Pulmonary artery endothelial cell (primary cell): ENCODE measurements around the gene ZIC5. TPM values are rescaled to one million over a fixed set of nuclear protein-coding genes. Genes with fewer than 3 reads are reported as not detected.

Experiments used
- DNase-seq: peaks from one replicate; pipeline ENCODE4 v3.0.0-alpha.2; 2011; ENCODE audit warnings: low read depth, low spot score
- total RNA-seq: library from RNA; depleted of rRNA; stranded (reverse); fragments of >200 nt; gene quantifications from 2 replicates; pipeline ENCODE4 v1.2.3, GENCODE V29; 2014

The ZIC5 gene
- not detected in 2 replicates for total RNA-seq

GRCh38 chr13:99971576-99972189 is at the start of gene ZIC5:
ZIC5 (minus strand) TSS chr13:99971767; CDS start chr13:99971603, 164 bp downstream.
- no peak for DNase-seq

- DNase-seq, result no peak
Measured at GRCh38 chr13:100019780-100020356, 48.3 kb upstream of the ZIC5 start.

GRCh38 chr13:100014621-100015020 is 43.1 kb upstream of the ZIC5 start:
- no peak for DNase-seq

DNA sequence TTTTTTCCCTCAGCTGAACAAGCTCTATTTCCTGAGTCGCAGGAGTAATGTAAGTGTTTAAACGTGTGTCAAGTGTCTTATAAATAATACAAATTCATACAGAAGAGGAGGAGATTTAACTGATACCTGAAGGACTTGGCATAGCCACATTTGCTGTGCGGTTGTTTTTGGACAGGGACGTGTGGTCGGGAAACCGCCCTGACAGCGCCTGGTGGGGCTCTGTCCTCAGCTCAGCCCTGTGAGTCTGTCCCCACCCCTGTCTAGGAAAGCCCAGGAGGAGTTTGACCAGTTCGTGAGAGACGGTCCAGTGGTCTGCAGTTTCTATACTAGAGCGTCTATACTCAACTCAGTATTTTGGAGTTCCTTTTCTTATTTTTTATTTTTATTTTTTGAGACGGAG is 26.7 kb upstream of the ZIC5 start:
- no peak for DNase-seq

DNA sequence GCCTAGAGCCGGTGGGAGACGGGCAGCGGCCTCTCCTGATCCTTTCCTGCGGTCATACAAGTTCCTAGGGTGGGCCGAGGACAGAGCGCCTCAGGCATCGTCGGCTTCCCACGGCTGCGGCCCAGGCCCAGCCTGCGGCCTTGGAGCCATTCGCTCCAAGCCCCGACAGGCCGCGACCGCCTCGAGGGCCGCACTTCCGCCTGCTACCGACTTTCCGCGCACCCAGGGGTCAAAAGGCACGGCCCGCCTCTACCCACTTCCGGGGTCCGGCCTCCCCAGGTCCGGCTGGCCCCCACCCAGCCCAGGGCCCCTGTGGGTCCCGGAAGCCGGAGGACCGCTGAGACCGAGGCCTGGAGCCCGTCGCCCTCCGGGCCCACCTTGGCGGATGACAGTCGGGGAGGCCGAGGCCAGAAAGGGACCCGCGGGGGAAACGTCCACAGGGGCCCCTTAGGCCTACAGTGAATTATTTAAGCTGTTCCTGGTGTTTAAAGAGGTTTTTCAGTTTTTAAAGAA is 26.2 kb upstream of the ZIC5 start:
- no peak for DNase-seq

- DNase-seq, result no peak
Measured at GRCh38 chr13:99996381-99996973, 24.9 kb upstream of the ZIC5 start.

GRCh38 chr13:99995589-99996380 is 24.2 kb upstream of the ZIC5 start:
- no peak for DNase-seq

DNA sequence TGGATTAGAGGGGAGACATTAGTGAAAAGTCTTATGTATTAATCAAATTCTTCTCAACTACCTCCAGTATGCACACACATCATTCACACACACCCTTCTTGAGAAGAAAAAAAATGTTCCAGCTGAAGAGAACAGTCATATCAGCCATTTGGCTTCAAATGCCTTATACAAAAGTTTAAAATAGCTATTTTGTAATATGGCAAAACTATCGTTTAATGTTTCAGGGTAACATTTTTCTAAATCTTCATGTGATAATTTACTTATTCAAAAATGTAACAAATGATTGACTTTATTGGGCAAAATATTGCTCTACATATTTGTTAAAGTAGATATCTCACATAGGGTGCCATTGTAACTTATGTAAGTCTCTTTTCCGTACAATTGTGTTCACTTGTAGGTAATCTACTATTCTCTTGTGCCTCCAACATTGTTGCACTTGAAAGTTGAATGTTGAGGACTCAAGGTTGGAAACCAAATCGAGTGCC is 23.6 kb upstream of the ZIC5 start:
- no peak for DNase-seq

- DNase-seq, result no peak
Measured at GRCh38 chr13:99994638-99995020, 23.1 kb upstream of the ZIC5 start.

DNA sequence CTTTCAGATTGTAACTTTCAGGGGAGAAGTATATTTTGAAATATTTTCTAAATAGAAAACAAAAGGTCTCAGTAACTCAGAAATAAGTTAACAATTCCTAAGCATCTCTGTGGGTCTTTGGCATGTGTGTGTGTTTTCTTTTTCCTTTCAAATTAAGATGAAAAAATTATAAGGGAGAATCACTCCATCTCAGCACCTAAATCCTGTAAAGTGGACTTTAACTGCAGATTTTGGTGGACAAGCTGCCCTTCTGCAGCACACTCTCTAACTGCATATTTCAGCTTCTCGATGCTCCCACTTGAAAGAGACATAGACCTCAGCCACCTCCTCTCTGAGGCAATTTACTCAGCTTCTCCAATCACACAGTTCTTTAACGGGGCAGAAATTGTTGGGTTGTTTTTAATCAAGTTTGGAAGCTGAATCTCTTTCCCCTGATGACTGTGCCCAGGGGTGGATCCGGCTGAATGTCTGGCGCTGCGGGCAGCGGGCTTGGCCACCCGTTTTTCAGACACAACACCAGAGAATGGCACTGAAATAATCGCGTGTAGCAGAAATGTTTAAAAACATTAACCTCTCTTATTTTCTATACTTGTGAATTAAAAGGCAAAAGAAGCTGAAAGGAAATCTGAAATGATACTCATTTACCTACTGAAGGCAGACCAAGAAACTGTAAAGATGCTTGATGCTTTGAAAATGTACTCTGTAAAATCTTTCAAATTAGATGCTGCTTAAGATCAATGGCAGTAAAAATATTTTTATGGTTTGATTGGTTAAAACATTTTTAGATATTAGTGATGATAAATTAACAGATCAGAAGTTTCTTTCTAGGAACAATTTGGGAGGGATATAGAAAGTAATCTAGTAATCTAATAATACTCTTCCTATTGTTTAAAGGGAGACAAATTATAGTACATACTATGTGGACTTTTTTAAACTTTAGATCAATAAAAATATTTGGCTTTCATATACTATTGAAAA is 22.4 kb upstream of the ZIC5 start:
- no peak for DNase-seq

DNA sequence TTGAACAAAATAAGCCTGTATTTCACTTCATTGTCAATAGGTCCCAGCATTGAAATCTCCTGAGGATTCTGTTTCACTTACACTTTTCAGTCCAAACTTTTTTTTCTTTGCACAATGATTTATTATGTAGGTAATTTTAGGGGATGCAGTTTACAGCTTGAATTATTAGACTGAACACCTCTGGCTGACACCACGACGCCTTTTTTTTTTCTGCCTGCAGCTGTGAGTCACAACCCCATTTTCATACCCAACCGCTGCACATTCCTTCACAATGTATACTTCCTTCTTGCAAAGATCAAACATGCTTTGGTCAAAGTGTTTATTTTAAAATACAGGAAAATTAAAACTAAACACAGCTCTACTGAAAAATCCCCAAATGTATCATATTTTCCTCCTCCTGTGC is 21.4 kb upstream of the ZIC5 start:
- DNase-seq, result no peak

- no peak for DNase-seq
Measured at GRCh38 chr13:99991828-99992775, 20.5 kb upstream of the ZIC5 start.

DNA sequence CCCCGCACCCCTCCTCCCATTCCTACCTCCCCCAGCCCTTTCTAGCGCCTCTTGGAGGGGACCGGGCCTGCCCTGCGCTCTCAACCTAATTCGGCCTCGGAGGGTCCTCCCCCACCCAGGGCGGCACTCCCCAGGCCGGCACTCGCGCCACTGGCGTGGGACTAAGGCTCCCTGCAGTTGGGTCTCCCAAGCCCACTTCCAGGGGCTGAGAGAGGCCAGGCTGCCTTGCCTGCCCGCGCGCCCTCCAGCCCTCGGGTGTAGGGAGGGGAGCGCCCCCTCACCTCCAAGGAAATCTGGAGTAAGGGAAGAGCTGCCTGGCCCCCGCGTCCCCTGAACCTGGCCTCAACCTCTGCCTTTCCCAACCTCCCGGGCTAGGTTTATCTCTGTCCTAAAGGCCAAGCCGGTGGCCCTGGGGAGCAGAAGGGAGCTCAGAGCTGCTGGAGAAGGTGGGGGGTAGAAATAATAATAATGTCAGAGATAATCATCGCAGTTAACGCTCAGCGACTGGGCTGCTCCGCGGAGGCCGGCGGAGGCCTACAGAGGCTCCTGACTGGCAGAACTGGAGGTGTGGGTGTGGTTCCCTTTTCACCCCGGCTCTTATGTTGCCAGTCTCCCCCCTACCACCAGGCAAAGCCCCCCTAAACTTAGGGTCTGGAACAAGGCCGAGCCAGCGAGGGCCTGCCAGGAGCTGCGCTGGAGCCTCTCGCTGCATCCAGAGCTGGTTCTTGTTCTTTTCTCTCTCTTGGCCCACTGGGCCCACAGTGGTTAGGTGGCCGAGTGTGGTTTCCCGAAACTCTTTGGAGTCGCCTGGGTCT is 19.7 kb upstream of the ZIC5 start:
- DNase-seq, result no peak

- no peak for DNase-seq
Measured at GRCh38 chr13:99990126-99990977, 18.8 kb upstream of the ZIC5 start.

DNA sequence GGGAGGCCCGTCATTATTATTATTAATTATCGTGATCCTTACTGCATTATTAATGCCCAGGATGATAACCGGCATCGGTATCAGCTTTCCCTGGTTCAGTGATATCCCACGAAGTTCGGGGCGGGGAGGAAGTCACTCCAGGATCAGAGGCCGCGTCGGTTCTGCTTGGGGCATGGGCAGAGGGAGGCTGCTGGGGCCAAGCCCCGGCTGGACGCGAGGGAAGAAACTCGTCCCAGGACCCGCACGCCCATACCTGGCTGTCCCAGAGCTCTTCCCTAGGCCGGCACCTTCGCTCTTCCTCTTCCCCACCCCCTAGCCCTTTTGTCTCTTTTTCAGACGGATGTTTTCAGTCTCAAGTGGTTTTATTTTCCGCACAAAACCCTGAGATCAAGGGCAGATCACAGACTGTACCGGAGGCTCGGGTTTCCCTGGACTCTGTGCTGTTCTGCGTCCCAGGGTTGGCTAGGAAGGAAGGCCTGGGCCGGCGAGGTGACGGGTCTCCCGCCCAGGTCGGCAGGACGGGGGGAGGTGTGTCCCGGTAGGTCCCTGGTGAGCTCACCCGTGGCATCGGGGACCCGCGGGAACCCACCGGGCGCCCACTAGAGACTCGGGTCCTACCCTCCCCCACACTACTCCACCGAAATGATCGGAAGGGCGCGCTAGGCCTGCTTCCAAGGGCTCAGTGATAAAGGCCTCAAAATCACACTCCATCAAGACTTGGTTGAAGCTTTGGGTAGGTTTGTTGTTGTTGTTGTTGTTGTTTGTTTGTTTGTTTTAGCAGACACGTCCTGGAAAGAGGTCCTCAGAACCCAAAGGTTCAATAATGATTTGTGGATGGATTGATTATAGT is 17.9 kb upstream of the ZIC5 start:
- DNase-seq, result no peak

GRCh38 chr13:99988529-99989275 is 17.1 kb upstream of the ZIC5 start:
- DNase-seq, result no peak
